Kidney (tissue), 14 donors: ENCODE results near the gene TTYH1. TPM values are rescaled to one million over a fixed set of nuclear protein-coding genes. Genes with fewer than 3 reads are reported as not detected.

ENCODE experiments used
- DNase-seq, 5 donors: peaks; one replicate each; pipeline ENCODE4 v3.0.0-alpha.2; 2013 to 2020
- FAIRE-seq: peaks from 2 replicates; lab custom pipeline; 2012; peaks lifted over from hg19 to GRCh38; lab: Jason Lieb, UNC
- H3K27ac ChIP-seq, 2 donors: one replicate each; pipeline ENCODE4 v1.7.0; 2013; ENCODE audit warnings: low read depth in 2 of 2, low read length in 2 of 2, inconsistent platforms in 1 of 2
- H3K27me3 ChIP-seq: one replicate; pipeline ENCODE4 v1.7.1; 2013; ENCODE audit warnings: low read length, inconsistent platforms; ENCODE audit not compliant: control insufficient read depth, insufficient read depth
- H3K36me3 ChIP-seq, 3 donors: one replicate each; pipeline versions ENCODE4 v1.7.0 to v1.7.1; 2013; ENCODE audit warnings: low read length in 3 of 3, control low read depth in 1 of 3, inconsistent platforms in 1 of 3; ENCODE audit not compliant: insufficient read depth in 3 of 3, control insufficient read depth in 2 of 3
- H3K4me1 ChIP-seq, 3 donors: one replicate each; pipeline versions ENCODE4 v1.7.0 to v1.7.1; 2013; ENCODE audit warnings: low read length in 3 of 3, inconsistent platforms in 1 of 3, low read depth in 1 of 3; ENCODE audit not compliant: control insufficient read depth in 2 of 3, insufficient read depth in 2 of 3
- H3K4me3 ChIP-seq, 3 donors: one replicate each; pipeline versions ENCODE4 v1.7.0 to v1.8.1; 2013; ENCODE audit warnings: low read length in 3 of 3, control low read depth in 1 of 3, inconsistent platforms in 1 of 3
- H3K9ac ChIP-seq, 3 donors: one replicate each; pipeline versions ENCODE4 v1.7.0 to v1.7.1; 2013; ENCODE audit warnings: low read length in 3 of 3, control low read depth in 1 of 3, inconsistent platforms in 1 of 3
- H3K9me3 ChIP-seq, 3 donors: one replicate each; pipeline versions ENCODE4 v1.7.0 to v1.7.1; 2013; ENCODE audit warnings: low read length in 3 of 3, control low read depth in 1 of 3, inconsistent platforms in 1 of 3; ENCODE audit not compliant: control insufficient read depth in 2 of 3, insufficient read depth in 1 of 3
- intact Hi-C: fragments of 100-400 bp; cut with DNase I; formaldehyde crosslinking; loops from one replicate; pipeline ENCODE4 v1.11.1; 2022
- polyA plus RNA-seq: library from polyadenylated mRNA; stranded (reverse); fragments of 350-450 nt; fragmentation: Illumina TruSeq; extraction: RNeasy Lipid Tissue Mini Kit (QIAGEN cat#74804); gene quantifications from one replicate; pipeline ENCODE4 v1.2.3, GENCODE V29; 2014; ENCODE audit warnings: low read depth, low replicate concordance; ENCODE audit not compliant: insufficient read depth
- total RNA-seq: library from RNA; stranded (reverse); fragmentation: NEBNext Ultra II Directional; extraction: Animal tissue kit (Norgen Biotek cat#: 25700); gene quantifications from one replicate; pipeline ENCODE4 v1.2.1, GENCODE V29; 2021
- TF ChIP-seq, protein P1 (sequence below): IDR thresholded peaks from 3 replicates; pipeline ENCODE4 v1.5.1; 2012; ENCODE audit warnings: mild to moderate bottlenecking, moderate library complexity, borderline replicate concordance; ENCODE audit not compliant: insufficient read depth; ENCODE audit errors: extremely low read depth
- donor health status: control.
- donor health status: control.
- donor health status: control.
- donor health status: control.
- donor health status: control.
- donor health status: DM: yes; HTN: yes; CAD: no.
- donor health status: Normal renal cell carcinoma (clear cell type).

TTYH1 gene
- total and polyA plus RNA-seq, 2 donors from 2014 or later: 1.5 to 1.9 TPM

DNA sequence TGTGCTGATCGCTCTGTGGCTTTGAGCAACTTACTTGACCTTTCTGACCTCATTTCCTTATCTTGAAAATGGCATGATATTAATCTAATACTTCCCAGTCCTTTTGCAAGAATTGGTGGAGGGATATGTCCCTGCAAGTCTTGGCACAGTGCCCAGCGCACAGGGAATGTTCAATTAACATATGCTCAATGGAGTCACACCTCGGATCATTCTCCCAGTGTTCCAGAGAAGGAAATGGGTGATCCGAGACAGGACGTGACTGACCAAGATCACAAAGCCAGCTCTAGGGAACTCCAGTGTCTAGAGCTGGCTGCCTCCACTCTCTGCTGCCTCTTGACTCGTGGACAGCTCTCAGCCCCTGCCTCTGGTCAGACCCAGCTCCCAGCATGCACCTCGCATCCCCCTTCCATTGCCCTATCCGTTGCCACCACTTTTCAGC is 54.3 kb downstream of the TTYH1 start:
- H3K4me1 ChIP-seq: peaks cover 0 to 9% (median 0%) of the 10 kb centered on the region in 3 donors
- TF ChIP-seq, protein P1, sequence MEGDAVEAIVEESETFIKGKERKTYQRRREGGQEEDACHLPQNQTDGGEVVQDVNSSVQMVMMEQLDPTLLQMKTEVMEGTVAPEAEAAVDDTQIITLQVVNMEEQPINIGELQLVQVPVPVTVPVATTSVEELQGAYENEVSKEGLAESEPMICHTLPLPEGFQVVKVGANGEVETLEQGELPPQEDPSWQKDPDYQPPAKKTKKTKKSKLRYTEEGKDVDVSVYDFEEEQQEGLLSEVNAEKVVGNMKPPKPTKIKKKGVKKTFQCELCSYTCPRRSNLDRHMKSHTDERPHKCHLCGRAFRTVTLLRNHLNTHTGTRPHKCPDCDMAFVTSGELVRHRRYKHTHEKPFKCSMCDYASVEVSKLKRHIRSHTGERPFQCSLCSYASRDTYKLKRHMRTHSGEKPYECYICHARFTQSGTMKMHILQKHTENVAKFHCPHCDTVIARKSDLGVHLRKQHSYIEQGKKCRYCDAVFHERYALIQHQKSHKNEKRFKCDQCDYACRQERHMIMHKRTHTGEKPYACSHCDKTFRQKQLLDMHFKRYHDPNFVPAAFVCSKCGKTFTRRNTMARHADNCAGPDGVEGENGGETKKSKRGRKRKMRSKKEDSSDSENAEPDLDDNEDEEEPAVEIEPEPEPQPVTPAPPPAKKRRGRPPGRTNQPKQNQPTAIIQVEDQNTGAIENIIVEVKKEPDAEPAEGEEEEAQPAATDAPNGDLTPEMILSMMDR: no peak
- no peaks in the 10 kb centered on the region for H3K36me3 ChIP-seq
- H3K4me3 ChIP-seq: no peak overlapping the region
- H3K9me3 ChIP-seq: no peaks in the 10 kb centered on the region
- intact Hi-C loops: no loop called here
- no peak overlapping the region for H3K9ac ChIP-seq
- peak overlapping the region in 1 of 2 donors; percentile 48 for H3K27ac ChIP-seq
- no peak for FAIRE-seq
- H3K27me3 ChIP-seq: peaks cover 3% of the 10 kb centered on the region
- peak in 4 of 5 donors; percentile 17 to 85 (median 52) for DNase-seq

DNA sequence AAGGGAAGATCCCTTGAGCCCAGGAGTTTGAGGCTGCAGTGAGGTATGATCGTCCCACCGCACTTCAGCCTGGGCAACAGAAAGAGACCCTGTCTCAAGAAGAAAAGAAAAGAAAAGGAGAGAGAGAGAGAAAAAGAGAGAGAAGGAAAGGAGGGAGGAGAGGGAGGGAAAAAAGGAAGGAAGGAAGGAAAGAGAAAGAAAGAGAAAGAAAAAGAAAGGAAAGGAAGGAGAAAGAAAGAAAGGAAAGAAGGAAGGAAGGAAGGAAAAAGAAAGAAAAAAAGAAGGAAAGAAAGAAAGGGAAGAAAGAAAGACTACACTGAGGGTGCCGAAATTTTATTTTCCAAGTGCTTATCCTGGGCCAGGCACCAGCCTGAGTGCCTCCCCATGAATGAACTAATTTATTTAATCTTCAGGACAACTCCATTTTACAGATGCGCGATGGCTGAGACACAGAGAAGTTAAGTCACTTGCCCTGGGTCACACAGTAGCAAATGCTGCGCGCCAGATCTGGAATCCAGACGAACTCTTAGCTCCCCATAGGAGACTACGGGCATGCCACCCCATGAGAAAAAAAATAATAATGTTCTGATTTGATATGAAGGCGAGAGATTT is 55.1 kb downstream of the TTYH1 start:
- H3K4me3 ChIP-seq: no peak overlapping the region
- peaks cover 3% of the 10 kb centered on the region for H3K27me3 ChIP-seq
- H3K4me1 ChIP-seq: peaks cover 0 to 9% (median 0%) of the 10 kb centered on the region in 3 donors
- H3K9ac ChIP-seq: no peak overlapping the region
- TF ChIP-seq, protein P1: no peak
- H3K9me3 ChIP-seq: no peaks in the 10 kb centered on the region
- intact Hi-C loops: no loop called here
- DNase-seq (peak in 2 of 5 donors; percentile 6 to 18), FAIRE-seq (no peak)
- no peaks in the 10 kb centered on the region for H3K36me3 ChIP-seq
- H3K27ac ChIP-seq: peak overlapping the region; percentile 2 to 16

DNA sequence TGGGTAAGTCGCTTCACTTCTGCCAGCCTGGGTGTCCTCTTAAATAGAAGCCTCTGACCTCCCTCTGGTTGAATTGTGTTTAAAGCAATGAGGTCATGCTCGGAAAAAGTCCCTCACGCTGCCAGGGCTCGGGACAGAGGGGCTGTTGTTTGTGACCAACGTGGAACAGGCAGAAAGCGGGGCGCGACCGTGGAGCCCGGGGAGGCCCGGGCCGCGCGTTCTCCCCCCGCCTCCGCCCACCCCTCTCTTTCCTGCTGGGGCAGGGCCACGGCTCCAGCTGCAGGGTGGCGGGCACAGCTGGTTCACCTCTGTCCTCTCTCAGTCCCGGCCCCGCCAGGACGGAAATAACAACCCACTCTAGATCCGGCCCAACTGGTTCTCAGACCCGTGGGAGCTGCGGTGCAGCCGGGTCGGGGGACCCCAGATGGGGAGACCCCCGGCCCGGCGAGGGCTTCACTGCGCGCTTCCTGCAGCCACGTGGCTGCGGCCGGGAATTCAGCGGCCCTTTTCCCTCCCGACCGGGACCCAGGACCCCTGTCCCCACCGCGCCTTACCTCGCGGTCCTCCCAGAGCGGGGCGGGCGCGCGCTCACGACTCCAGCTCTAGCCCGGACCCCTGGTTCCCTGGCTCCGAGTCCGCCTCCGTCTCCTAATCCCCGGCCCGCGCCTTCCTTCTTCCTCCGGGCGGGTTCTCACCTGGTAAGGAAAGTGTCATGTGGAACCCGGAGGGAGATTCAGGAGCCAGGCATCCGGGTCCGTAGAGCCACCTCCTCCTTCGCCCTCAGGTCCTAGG is 55.9 kb downstream of the TTYH1 start:
- Histone ChIP-seq H3K4me3 (peak overlapping the region in 1 of 3 donors; percentile 32), H3K27me3 (peaks cover 3% of the 10 kb centered on the region), H3K9me3 (no peaks in the 10 kb centered on the region), H3K36me3 (no peaks in the 10 kb centered on the region), H3K9ac (peak overlapping the region in 1 of 3 donors; percentile 51), H3K27ac (peak overlapping the region; percentile 2 to 67), H3K4me1 (peaks cover 0 to 9% (median 0%) of the 10 kb centered on the region in 3 donors)
- intact Hi-C loops: no loop called here
- no peak for FAIRE-seq
- peak; percentile 40 to 83 (median 64) for DNase-seq
- TF ChIP-seq, protein P1: no peak
